ENCODE data around the gene PLD1.
A peak's percentile ranks its signal among the peaks of the same experiment; 100 is the strongest.

The PLD1 gene

GRCh38 chr3:171796625-171797264 is 13.5 kb downstream of the PLD1 start:
- no peak for DNase-seq

- no peak for DNase-seq
These were observed 17.8 kb downstream of the PLD1 start for GRCh38 chr3:171792531-171792930.

GRCh38 chr3:171791692-171792076 is 18.6 kb downstream of the PLD1 start:
- DNase-seq = no peak

- no peak for DNase-seq
These were observed 19.2 kb downstream of the PLD1 start for GRCh38 chr3:171790898-171791691.

- DNase-seq = no peak
These were observed 19.7 kb downstream of the PLD1 start for GRCh38 chr3:171790574-171790897.

- no peak for DNase-seq
These were observed 20.4 kb downstream of the PLD1 start for GRCh38 chr3:171789759-171790505.

GRCh38 chr3:171788546-171789351 is 21.5 kb downstream of the PLD1 start:
- DNase-seq = no peak

GRCh38 chr3:171786997-171787396 is 23.3 kb downstream of the PLD1 start:
- no peak for DNase-seq

GRCh38 chr3:171784937-171785336 is 25.3 kb downstream of the PLD1 start:
- DNase-seq = no peak

- no peak for DNase-seq
These were observed 25.9 kb downstream of the PLD1 start for GRCh38 chr3:171784387-171784786.

- DNase-seq = no peak
These were observed 26.7 kb downstream of the PLD1 start for GRCh38 chr3:171783626-171784025.

- DNase-seq = no peak
These were observed 27.2 kb downstream of the PLD1 start for GRCh38 chr3:171783086-171783485.

GRCh38 chr3:171782617-171783016 is 27.7 kb downstream of the PLD1 start:
- no peak for DNase-seq

- no peak for DNase-seq
These were observed 28.6 kb downstream of the PLD1 start for GRCh38 chr3:171781711-171782127.

- no peak for DNase-seq
These were observed 31.8 kb downstream of the PLD1 start for GRCh38 chr3:171778493-171778892.

GRCh38 chr3:171777596-171777995 is 32.7 kb downstream of the PLD1 start:
- DNase-seq = no peak

GRCh38 chr3:171776839-171777583 is 33.3 kb downstream of the PLD1 start:
- DNase-seq = no peak

- no peak for DNase-seq
These were observed 33.9 kb downstream of the PLD1 start for GRCh38 chr3:171776411-171776810.

GRCh38 chr3:171775943-171776342 is 34.3 kb downstream of the PLD1 start:
- no peak for DNase-seq

- DNase-seq = no peak
These were observed 35.8 kb downstream of the PLD1 start for GRCh38 chr3:171774521-171774920.

GRCh38 chr3:171772427-171773056 is 37.7 kb downstream of the PLD1 start:
- peak; percentile 23 for DNase-seq

Data from stimulated activated naive CD4-positive, alpha-beta T cell treated with Interleukin-2 at 50 U/mL for 16 hours (primary cell).